HepG2 (cell line): Measurements from ENCODE around the gene FAT1. TPM values are rescaled to one million over a fixed set of nuclear protein-coding genes. Genes with fewer than 3 reads are reported as not detected.

ENCODE experiments used
- KLF15 ChIP-seq: sonication (generic); formaldehyde crosslinking; IDR thresholded peaks from 2 replicates; pipeline ENCODE4 v1.8.1; 2023; ENCODE audit warnings: borderline replicate concordance, mild to moderate bottlenecking, inconsistent platforms, missing genetic modification reagents, mixed read lengths
- MIER2 ChIP-seq: IDR thresholded peaks from 2 replicates; pipeline ENCODE4 v1.6.1; 2016; ENCODE audit warnings: missing biosample characterization, missing genetic modification reagents
- RFXAP ChIP-seq: sonication (generic); formaldehyde crosslinking; IDR thresholded peaks from 2 replicates; pipeline ENCODE4 v1.4.0; 2020; ENCODE audit warnings: missing genetic modification reagents, borderline replicate concordance
- SOX6 ChIP-seq, 2 experiments: fragments of 450-650 bp in 1 of 2; sonication (generic) in 1 of 2; formaldehyde crosslinking in 1 of 2; IDR thresholded peaks; 2 replicates each; pipeline versions ENCODE4 v1.4.0 to v1.6.1; 2017 to 2020; ENCODE audit warnings: antibody characterized with exemption in 1 of 2, mild to moderate bottlenecking in 1 of 2, missing genetic modification reagents in 1 of 2
- SP4 ChIP-seq: sonication (generic); formaldehyde crosslinking; IDR thresholded peaks from 2 replicates; pipeline ENCODE4 v1.8.1; 2023; ENCODE audit warnings: mild to moderate bottlenecking, missing genetic modification reagents
- THAP11 ChIP-seq: IDR thresholded peaks from 2 replicates; pipeline ENCODE4 v1.6.1; 2016; ENCODE audit warnings: missing biosample characterization, missing genetic modification reagents
- ZFP62 ChIP-seq: sonication (generic); formaldehyde crosslinking; IDR thresholded peaks from 2 replicates; pipeline ENCODE4 v1.4.0; 2020; ENCODE audit warnings: missing genetic modification reagents
- ZFY ChIP-seq: sonication (generic); formaldehyde crosslinking; IDR thresholded peaks from 2 replicates; pipeline ENCODE4 v1.4.0; 2020; ENCODE audit warnings: missing genetic modification reagents
- ZNF329 ChIP-seq: sonication (generic); formaldehyde crosslinking; IDR thresholded peaks from 2 replicates; pipeline ENCODE4 v1.9.0; 2021; ENCODE audit warnings: low read depth, mild to moderate bottlenecking, missing genetic modification reagents
- polyA plus RNA-seq, 8 experiments: library from polyadenylated mRNA; depleted of rRNA in 3 of 8; stranded (reverse) in 7 of 8; unstranded in 1 of 8; fragments of >200 nt; fragmentation: Illumina TruSeq in 4 of 8; extraction: Trizol in 4 of 8; gene quantifications; 2 replicates each; pipeline versions ENCODE4 v1.2.1 to v1.2.3, GENCODE V29; 2011 to 2016; ENCODE audit warnings: low read depth in 4 of 8, missing spikeins in 1 of 8, mixed read lengths in 1 of 8; ENCODE audit not compliant: insufficient read depth in 1 of 8
- total RNA-seq, 5 experiments: library from RNA; depleted of rRNA; stranded (reverse); fragments of >200 nt; fragmentation: Illumina TruSeq; extraction: Trizol; gene quantifications; 2 replicates each; pipeline ENCODE4 v1.2.3, GENCODE V29; 2016; ENCODE audit warnings: low read depth in 1 of 5
- TF ChIP-seq, protein P1 (sequence below): IDR thresholded peaks from 2 replicates; pipeline ENCODE4 v1.6.1; 2016; ENCODE audit warnings: missing biosample characterization, missing genetic modification reagents, low read depth
- TF ChIP-seq, protein P2 (sequence below): IDR thresholded peaks from 2 replicates; pipeline ENCODE4 v1.6.1; 2016; ENCODE audit warnings: missing compliant biosample characterization, missing genetic modification reagents, borderline replicate concordance
- TF ChIP-seq, protein P3 (sequence below): sonication (generic); formaldehyde crosslinking; IDR thresholded peaks from 2 replicates; pipeline ENCODE4 v1.4.0; 2020; ENCODE audit warnings: mild to moderate bottlenecking, missing genetic modification reagents
- TF ChIP-seq, protein P4 (sequence below): sonication (generic); formaldehyde crosslinking; IDR thresholded peaks from 2 replicates; pipeline ENCODE4 v1.5.0; 2020; ENCODE audit warnings: missing genetic modification reagents
- TF ChIP-seq, protein P5 (sequence below): sonication (generic); formaldehyde crosslinking; IDR thresholded peaks from 2 replicates; pipeline ENCODE4 v1.8.0; 2022; ENCODE audit warnings: missing genetic modification reagents, low read depth, mild to moderate bottlenecking, borderline replicate concordance
- TF ChIP-seq, protein P6 (sequence below): sonication (generic); formaldehyde crosslinking; IDR thresholded peaks from 2 replicates; pipeline ENCODE4 v1.8.1; 2022; ENCODE audit warnings: low read depth, mild to moderate bottlenecking, missing genetic modification reagents
- TF ChIP-seq, protein P7 (sequence below): IDR thresholded peaks from 2 replicates; pipeline ENCODE4 v1.4.0; 2020; ENCODE audit warnings: mild to moderate bottlenecking, missing genetic modification reagents

Gene FAT1
- total and polyA plus RNA-seq, 2 of the 13 experiments (the other 11 are each of a cell fraction or from before 2014, with no cell fraction given): 185 to 216 TPM

DNA sequence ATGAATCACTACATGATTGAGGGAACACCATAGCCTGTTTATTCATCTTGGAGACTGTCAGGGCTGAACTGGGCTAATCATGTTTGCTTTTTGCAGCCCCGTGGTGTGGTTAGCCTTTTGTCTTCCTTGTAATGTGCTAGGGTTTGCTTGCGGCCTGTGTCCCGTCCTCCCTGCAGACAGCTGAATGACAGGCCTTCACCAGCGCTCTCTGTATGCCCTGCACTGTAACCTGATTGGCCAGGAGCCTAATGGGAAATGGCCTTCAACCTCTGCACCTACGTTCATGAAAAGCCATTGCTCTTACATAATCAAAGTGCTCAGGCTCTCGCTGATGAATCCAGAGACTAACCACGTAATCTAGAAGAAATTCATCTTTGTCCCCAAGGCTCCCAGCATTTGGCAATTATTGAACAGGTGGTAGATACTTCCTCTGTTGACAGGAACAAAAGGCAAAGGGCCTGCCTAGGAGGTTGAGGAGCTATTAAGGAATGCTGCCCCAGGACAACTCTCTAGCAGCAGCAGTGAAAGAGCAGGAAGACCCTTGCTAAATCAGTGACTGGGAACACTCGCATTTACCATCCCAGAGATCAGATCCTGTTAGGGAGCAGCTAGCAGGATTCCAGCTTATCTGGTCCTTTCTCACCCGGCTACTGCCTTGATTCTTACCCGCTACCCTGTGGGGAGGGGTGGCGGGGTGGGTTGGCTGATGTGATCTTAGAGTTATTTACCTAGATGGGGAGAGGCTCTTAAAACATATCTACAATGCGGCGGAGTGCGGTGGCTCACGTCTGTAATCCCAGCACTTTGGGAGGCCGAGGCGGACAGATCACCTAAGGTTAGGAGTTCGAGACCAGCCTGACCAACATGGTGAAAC lies 42.3 kb upstream of the FAT1 start (continued):
- peak; percentile 63; the same call in 1 of the 2 replicates for TF ChIP-seq SP4 (CRISPR knock-in tag)
- peak; percentile 66 for TF ChIP-seq THAP11 (CRISPR knock-in tag)
- TF ChIP-seq, protein P1, sequence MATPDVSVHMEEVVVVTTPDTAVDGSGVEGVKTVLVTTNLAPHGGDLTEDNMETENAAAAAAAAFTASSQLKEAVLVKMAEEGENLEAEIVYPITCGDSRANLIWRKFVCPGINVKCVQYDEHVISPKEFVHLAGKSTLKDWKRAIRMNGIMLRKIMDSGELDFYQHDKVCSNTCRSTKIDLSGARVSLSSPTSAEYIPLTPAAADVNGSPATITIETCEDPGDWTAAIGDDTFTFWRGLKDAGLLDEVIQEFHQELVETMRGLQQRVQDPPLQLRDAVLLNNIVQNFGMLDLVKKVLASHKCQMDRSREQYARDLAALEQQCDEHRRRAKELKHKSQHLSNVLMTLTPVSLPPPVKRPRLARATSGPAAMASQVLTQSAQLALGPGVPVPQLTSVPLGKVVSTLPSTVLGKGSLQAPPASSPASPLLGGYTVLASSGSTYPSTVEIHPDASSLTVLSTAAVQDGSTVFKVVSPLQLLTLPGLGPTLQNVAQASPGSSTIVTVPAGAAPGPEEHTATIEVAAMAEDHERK (CRISPR knock-in tag): no peak
- TF ChIP-seq, protein P2, sequence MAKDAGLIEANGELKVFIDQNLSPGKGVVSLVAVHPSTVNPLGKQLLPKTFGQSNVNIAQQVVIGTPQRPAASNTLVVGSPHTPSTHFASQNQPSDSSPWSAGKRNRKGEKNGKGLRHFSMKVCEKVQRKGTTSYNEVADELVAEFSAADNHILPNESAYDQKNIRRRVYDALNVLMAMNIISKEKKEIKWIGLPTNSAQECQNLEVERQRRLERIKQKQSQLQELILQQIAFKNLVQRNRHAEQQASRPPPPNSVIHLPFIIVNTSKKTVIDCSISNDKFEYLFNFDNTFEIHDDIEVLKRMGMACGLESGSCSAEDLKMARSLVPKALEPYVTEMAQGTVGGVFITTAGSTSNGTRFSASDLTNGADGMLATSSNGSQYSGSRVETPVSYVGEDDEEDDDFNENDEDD (CRISPR knock-in tag): peak; percentile 36; the same call in 1 of the 2 replicates
- TF ChIP-seq, protein P3, sequence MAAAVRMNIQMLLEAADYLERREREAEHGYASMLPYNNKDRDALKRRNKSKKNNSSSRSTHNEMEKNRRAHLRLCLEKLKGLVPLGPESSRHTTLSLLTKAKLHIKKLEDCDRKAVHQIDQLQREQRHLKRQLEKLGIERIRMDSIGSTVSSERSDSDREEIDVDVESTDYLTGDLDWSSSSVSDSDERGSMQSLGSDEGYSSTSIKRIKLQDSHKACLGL: no peak
- peak; percentile 75; the same call in 1 of the 2 replicates for TF ChIP-seq MIER2 (CRISPR knock-in tag)
- TF ChIP-seq ZFP62: no peak
- TF ChIP-seq ZFY (CRISPR knock-in tag): peak; percentile 89
- TF ChIP-seq RFXAP: no peak
- TF ChIP-seq, protein P4, sequence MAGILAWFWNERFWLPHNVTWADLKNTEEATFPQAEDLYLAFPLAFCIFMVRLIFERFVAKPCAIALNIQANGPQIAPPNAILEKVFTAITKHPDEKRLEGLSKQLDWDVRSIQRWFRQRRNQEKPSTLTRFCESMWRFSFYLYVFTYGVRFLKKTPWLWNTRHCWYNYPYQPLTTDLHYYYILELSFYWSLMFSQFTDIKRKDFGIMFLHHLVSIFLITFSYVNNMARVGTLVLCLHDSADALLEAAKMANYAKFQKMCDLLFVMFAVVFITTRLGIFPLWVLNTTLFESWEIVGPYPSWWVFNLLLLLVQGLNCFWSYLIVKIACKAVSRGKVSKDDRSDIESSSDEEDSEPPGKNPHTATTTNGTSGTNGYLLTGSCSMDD: no peak
- TF ChIP-seq, protein P5, sequence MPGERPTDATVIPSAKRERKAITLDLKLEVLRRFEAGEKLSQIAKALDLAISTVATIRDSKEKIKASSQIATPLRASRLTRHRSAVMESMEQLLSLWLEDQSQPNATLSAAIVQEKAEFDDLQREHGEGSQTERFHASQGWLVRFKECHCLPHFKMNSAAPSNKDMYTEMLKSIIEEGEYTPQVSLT (CRISPR knock-in tag): no peak
- TF ChIP-seq, protein P6, sequence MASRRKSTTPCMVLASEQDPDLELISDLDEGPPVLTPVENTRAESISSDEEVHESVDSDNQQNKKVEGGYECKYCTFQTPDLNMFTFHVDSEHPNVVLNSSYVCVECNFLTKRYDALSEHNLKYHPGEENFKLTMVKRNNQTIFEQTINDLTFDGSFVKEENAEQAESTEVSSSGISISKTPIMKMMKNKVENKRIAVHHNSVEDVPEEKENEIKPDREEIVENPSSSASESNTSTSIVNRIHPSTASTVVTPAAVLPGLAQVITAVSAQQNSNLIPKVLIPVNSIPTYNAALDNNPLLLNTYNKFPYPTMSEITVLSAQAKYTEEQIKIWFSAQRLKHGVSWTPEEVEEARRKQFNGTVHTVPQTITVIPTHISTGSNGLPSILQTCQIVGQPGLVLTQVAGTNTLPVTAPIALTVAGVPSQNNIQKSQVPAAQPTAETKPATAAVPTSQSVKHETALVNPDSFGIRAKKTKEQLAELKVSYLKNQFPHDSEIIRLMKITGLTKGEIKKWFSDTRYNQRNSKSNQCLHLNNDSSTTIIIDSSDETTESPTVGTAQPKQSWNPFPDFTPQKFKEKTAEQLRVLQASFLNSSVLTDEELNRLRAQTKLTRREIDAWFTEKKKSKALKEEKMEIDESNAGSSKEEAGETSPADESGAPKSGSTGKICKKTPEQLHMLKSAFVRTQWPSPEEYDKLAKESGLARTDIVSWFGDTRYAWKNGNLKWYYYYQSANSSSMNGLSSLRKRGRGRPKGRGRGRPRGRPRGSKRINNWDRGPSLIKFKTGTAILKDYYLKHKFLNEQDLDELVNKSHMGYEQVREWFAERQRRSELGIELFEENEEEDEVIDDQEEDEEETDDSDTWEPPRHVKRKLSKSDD (CRISPR knock-in tag): peak; percentile 84
- TF ChIP-seq, protein P7, sequence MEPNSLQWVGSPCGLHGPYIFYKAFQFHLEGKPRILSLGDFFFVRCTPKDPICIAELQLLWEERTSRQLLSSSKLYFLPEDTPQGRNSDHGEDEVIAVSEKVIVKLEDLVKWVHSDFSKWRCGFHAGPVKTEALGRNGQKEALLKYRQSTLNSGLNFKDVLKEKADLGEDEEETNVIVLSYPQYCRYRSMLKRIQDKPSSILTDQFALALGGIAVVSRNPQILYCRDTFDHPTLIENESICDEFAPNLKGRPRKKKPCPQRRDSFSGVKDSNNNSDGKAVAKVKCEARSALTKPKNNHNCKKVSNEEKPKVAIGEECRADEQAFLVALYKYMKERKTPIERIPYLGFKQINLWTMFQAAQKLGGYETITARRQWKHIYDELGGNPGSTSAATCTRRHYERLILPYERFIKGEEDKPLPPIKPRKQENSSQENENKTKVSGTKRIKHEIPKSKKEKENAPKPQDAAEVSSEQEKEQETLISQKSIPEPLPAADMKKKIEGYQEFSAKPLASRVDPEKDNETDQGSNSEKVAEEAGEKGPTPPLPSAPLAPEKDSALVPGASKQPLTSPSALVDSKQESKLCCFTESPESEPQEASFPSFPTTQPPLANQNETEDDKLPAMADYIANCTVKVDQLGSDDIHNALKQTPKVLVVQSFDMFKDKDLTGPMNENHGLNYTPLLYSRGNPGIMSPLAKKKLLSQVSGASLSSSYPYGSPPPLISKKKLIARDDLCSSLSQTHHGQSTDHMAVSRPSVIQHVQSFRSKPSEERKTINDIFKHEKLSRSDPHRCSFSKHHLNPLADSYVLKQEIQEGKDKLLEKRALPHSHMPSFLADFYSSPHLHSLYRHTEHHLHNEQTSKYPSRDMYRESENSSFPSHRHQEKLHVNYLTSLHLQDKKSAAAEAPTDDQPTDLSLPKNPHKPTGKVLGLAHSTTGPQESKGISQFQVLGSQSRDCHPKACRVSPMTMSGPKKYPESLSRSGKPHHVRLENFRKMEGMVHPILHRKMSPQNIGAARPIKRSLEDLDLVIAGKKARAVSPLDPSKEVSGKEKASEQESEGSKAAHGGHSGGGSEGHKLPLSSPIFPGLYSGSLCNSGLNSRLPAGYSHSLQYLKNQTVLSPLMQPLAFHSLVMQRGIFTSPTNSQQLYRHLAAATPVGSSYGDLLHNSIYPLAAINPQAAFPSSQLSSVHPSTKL: peak; percentile 92
- no peak for TF ChIP-seq KLF15
- TF ChIP-seq ZNF329 (CRISPR knock-in tag): no peak
- no peak for TF ChIP-seq SOX6 (IDR thresholded peaks at IDR 0.05)
- TF ChIP-seq SOX6 (CRISPR knock-in tag; IDR thresholded peaks at IDR 0.05): peak; percentile 96
